GM19372 (cell line): Measurements from ENCODE around the gene SHTN1.

Experiments
- ATAC-seq: cut with Tn5 transposase; IDR thresholded peaks from one replicate; pipeline ENCODE4 v1.9.1; 2021; ENCODE audit warnings: mild to moderate bottlenecking, low read depth, moderate library complexity; ENCODE audit not compliant: unreplicated experiment

Gene SHTN1

GRCh38 chr10:116985611-116986010 lies 19.4 kb downstream of the SHTN1 start:
- ATAC-seq, result no peak

GRCh38 chr10:116984202-116984990 lies 20.6 kb downstream of the SHTN1 start:
- no peak for ATAC-seq

GRCh38 chr10:116980041-116980440 lies 24.9 kb downstream of the SHTN1 start:
- ATAC-seq, result no peak

DNA sequence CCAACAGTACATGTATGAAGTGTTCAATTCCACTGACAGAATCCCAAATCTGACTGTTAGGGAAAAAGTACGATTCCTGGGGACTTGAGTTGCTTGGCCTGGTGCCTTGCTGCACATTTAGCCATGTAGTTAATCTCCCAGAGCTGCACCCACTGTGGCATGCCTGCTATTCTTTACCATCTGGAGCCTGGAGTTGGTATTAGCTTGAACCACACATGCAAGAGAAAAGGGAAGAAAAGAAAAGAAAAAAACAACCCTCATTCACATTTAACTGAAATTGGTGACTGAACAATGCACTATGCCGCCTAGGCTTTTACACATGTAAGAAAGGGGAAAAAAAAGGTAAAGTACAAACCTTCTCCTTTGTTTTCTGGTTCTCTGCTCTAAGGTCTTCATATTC lies 26.1 kb downstream of the SHTN1 start:
- no peak for ATAC-seq

DNA sequence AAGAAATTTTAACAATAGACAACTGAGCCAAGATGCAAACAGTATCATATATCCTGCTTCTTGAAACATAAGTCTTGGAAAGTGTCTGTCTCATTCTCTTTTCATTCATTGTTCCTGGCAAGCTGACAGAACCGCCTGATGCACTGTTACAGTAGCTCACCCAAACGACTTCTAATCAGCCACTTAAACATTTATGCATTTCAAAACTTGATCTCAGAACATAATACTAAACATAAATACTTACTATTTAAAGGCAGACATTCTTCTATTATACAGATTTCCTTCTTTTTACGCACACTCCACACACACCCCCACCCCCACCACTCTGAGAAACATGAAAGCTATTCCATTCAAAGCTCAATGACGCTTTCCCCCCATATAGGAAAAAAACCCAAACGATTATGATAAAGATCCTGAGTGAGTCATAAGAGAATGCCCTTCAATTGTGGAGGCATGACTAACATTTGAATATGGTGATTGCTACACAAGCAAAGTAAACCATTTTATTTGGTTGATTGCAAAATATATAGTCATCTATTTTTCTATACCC lies 30.5 kb downstream of the SHTN1 start:
- no peak for ATAC-seq

DNA sequence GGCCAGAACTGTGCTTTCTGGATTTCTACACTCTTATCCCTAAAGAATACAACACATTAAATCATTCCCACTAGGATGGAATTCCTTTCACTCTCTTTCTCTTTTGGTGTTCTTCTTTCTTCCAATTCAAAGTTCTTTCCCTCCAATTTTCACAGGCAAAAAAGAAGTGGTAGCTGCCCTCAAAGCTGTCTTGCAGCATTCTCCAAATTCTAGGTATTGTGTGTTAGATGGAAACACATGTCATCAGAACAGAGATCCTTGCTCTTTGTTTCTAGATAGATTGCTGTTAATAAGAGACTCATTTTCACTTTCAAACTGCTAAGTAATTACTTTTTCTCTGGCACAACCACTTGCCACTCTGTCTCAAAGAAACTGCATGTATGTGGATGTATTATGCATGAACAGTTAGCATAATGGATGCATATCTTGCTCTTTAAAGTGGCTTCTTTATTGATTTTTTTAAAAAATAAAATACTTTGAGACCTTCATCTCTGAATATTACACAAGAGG lies 31.0 kb downstream of the SHTN1 start:
- ATAC-seq, result no peak

- no peak for ATAC-seq
Observed at GRCh38 chr10:116973371-116973905, 31.5 kb downstream of the SHTN1 start.

DNA sequence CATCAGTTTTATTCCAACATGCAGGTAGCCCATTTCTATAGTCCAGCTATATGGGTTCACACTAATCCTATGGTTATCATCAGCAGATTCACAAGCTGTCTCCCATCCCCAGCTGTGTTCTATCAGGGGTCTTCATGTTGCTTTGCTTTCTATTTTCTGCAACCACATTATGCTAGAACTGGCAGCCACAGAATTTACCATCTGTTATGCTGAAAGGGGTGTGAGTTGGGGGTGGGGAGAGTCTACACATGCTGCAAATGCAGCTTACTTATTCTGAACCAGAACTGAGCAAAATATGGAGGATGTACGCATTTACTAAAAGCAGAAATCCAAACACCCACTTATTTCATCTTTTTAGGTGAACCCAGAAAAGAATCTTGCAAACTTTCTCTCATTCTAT lies 32.9 kb downstream of the SHTN1 start:
- no peak for ATAC-seq

DNA sequence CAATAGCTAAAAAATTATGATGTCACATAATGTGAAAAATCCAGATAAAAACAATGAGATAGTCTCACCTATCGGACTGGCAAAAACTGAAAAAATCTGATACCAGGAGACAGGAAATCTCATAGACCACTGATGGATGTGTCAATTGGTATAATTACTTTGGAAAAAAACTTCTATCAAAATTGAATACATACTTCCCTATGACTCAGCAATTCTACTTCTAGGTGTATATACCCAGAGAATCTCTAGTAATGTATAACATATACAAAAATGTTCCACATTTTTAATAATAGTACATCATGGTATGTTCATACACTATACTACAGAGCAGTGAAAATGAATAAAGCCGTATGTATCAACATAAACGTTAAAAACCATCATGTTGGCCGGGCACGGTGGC lies 34.9 kb downstream of the SHTN1 start:
- no peak for ATAC-seq

GRCh38 chr10:116968331-116968730 lies 36.7 kb downstream of the SHTN1 start:
- ATAC-seq, result no peak

GRCh38 chr10:116961406-116962251 lies 43.4 kb downstream of the SHTN1 start:
- ATAC-seq, result no peak

DNA sequence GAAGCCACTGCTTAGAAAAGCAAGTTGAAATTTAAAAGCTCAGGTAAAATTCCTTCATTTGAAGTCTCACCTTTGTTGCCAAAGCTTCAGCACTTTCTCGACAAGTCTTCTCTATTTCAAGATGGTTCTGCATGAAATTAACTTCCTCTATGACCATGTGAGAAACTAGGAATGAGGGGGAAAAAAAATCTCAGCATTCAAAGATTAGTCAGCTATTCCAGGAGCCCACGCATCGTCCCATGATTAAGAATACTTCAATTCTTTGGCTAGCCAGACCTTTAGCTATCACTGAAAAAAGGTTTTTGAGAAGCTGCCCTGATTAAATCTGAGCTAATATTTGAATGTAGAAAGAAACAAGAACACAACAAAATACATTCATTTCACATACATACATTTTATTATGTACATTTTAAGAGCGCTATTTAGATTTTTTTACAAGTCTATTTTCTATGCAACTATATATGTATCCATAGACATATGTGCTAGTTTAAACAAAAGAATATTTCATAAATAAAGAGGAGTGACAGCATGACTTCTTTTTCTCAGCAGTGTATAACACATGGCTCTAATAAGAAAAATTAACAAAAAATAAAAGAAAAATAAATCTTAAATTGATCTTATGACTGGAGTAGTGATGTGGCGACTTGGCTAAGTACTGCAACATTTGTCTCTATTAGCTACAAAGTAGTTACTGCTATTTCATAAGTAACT lies 44.8 kb downstream of the SHTN1 start:
- no peak for ATAC-seq

DNA sequence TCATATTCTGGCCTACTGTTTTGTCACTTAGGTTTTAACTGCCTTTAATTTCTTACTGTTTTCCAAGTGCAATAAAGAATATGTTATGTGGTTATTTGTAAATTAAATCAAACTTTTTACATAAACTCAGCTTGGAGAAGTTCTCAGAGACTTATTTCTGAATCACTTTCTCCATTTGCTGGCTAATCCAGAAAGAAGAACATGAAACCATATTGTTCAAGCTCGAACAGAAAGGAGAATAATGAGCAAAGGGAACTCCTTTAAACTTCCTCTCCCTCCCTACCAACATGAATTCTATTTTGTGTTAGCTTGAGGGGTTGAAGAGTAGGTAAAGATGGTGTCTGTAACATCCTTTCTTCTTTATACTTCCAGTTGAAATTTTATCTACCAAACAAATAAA lies 52.3 kb downstream of the SHTN1 start:
- ATAC-seq, result no peak

GRCh38 chr10:116948530-116948870 lies 56.5 kb downstream of the SHTN1 start:
- ATAC-seq, result no peak

DNA sequence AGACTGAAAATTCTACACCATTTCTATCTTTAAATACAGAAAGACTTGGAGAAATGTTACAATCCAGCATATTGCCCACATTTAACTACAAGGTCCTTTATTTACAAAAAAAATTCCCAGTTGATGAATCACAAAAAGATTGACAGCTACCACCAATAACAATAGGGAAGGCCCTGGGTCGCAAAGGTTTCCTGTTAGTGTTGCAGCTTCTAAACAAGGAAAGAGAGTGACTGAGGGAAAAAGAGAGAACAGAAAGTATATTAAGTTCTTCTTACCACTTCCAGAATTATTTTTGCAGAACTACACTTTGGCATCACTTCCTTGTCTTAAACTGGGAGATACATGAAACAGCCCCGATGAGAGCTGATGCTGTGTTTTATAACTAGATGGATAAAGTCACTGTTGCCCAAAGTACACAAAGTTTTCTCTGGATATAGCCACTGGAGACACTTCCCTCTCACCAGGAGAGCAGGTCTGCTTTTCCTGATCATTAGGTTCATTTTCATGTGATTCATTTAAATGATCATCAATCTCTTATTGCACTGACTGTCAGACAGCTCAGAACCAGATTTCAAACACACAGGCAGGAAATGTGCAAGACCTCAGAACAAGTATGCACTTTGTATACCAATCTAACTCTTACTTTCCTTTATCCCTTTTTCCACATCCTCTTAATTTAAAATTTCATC lies 57.0 kb downstream of the SHTN1 start:
- ATAC-seq, result no peak

- no peak for ATAC-seq
Observed at GRCh38 chr10:116944911-116945310, 60.1 kb downstream of the SHTN1 start.

- no peak for ATAC-seq
Observed at GRCh38 chr10:116931806-116932205, 73.2 kb downstream of the SHTN1 start.

DNA sequence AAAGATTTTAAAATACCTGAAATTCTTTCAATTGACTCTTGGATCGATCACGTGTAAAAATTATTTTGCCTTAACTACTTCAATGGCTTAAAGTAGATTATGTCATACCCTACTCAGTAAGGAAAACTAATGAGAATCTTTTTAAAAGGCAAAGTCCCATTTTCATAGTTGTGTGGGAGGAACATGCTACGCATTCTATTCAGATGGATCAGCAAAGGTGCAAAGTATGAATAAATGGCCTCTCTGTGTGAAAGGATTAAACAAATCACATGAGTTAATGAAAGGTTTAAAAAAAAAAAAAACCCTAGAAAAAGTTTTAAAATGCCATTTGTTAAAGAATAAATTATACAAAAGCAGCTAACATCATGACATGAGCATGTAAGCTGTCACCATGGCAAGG lies 78.6 kb downstream of the SHTN1 start:
- ATAC-seq, result no peak

- ATAC-seq, result no peak
Observed at GRCh38 chr10:116925056-116925455, 79.9 kb downstream of the SHTN1 start.

DNA sequence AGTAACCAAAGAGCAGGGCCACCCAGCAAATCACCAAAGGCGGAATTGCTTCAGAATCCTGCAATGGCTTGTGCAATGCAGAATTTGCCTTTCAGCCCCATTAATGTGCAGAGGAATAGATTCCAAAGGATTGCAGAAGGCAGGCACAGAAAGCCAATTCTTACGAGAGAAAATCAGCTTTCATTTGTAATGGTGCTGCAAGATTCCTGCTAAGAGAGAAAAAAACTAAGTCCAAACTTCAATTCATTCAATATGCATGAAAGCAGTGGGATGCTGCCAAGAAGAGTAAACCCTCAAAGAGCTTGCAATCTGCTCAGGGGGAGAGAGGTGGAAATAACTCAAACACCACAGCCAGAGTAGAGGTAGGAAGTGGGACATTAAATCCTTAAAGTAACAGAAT lies 85.3 kb downstream of the SHTN1 start:
- no peak for ATAC-seq
